ENCODE results near the gene GALNT18. TPM values are rescaled to one million over a fixed set of nuclear protein-coding genes. Genes with fewer than 3 reads are reported as not detected.

GALNT18 gene
- total and polyA plus RNA-seq, 2 experiments from 2014 or later: 4.3 to 10.8 TPM

DNA sequence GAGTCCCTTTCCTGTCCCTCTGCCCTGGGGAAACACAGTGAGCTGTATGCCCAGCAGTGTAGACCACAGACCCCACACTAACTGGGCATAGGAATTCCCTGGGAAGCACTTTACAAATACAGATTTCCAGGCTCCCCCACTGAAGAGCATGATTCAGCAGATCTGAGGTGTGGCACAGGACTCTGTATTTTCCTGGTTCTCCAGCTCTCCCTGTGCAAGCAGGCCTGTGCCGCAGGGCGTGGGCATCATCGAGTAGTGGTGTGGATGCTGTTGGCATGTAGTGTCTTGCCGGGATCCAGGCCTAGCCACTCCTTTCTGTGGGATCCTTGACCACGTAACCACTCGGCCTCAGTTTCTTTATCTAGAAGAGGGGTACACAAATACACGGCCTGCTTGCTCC, 49.9 kb downstream of the GALNT18 start:
- no peak overlapping the region for H3K4me3 Mint-ChIP-seq
- H3F3A ChIP-seq (replicated peaks; ENCODE audit: low read depth): no peaks in the 10 kb centered on the region
- H4K20me1 ChIP-seq (replicated peaks; ENCODE audit: insufficient read depth): no peaks in the 10 kb centered on the region
- no peaks in the 10 kb centered on the region for H3K4me1 ChIP-seq (ENCODE audit: insufficient read depth)
- DNase-seq (ENCODE audit: low spot score): no peak
- no peak overlapping the region for H3K4me2 ChIP-seq
- no peaks in the 10 kb centered on the region for H3K36me3 ChIP-seq (ENCODE audit: insufficient read depth)
- H3K4me3 ChIP-seq: no peak overlapping the region
- peaks cover 2% of the 10 kb centered on the region; the same call in 1 of the 2 replicates for H3K9me2 ChIP-seq (ENCODE audit: insufficient read depth)
- H3K27ac Mint-ChIP-seq: no peak overlapping the region
- H3K4me1 Mint-ChIP-seq: peaks cover under 1% of the 10 kb centered on the region
- no peak overlapping the region for H3K27ac ChIP-seq (ENCODE audit: low read depth)
- no peaks in the 10 kb centered on the region for H3K36me3 Mint-ChIP-seq (ENCODE audit: low read depth)
- no peak for ATAC-seq
- no peaks in the 10 kb centered on the region for H3K27me3 ChIP-seq (ENCODE audit: insufficient read depth)
- no peak for TF ChIP-seq NANOG (IDR thresholded peaks at IDR 0.05; ENCODE audit: borderline replicate concordance)
- no peak for TF ChIP-seq ZNF114 (CRISPR knock-in tag; IDR thresholded peaks at IDR 0.05)
- no peak for TF ChIP-seq STAT1 (IDR thresholded peaks at IDR 0.05; ENCODE audit: unreplicated experiment)
- no peak for TF ChIP-seq EZH2phosphoT487 (IDR thresholded peaks at IDR 0.05; ENCODE audit: unreplicated experiment)
- TF ChIP-seq, protein P1, sequence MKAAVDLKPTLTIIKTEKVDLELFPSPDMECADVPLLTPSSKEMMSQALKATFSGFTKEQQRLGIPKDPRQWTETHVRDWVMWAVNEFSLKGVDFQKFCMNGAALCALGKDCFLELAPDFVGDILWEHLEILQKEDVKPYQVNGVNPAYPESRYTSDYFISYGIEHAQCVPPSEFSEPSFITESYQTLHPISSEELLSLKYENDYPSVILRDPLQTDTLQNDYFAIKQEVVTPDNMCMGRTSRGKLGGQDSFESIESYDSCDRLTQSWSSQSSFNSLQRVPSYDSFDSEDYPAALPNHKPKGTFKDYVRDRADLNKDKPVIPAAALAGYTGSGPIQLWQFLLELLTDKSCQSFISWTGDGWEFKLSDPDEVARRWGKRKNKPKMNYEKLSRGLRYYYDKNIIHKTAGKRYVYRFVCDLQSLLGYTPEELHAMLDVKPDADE (IDR thresholded peaks at IDR 0.05): no peak
- TF ChIP-seq, protein P2, sequence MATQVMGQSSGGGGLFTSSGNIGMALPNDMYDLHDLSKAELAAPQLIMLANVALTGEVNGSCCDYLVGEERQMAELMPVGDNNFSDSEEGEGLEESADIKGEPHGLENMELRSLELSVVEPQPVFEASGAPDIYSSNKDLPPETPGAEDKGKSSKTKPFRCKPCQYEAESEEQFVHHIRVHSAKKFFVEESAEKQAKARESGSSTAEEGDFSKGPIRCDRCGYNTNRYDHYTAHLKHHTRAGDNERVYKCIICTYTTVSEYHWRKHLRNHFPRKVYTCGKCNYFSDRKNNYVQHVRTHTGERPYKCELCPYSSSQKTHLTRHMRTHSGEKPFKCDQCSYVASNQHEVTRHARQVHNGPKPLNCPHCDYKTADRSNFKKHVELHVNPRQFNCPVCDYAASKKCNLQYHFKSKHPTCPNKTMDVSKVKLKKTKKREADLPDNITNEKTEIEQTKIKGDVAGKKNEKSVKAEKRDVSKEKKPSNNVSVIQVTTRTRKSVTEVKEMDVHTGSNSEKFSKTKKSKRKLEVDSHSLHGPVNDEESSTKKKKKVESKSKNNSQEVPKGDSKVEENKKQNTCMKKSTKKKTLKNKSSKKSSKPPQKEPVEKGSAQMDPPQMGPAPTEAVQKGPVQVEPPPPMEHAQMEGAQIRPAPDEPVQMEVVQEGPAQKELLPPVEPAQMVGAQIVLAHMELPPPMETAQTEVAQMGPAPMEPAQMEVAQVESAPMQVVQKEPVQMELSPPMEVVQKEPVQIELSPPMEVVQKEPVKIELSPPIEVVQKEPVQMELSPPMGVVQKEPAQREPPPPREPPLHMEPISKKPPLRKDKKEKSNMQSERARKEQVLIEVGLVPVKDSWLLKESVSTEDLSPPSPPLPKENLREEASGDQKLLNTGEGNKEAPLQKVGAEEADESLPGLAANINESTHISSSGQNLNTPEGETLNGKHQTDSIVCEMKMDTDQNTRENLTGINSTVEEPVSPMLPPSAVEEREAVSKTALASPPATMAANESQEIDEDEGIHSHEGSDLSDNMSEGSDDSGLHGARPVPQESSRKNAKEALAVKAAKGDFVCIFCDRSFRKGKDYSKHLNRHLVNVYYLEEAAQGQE (IDR thresholded peaks at IDR 0.05; ENCODE audit: unreplicated experiment): no peak
- TF ChIP-seq POLR2AphosphoS5 (IDR thresholded peaks at IDR 0.05; ENCODE audit: low read depth): no peak
- TF ChIP-seq CTCF (conservative IDR thresholded peaks at IDR 0.05; ENCODE audit: low read depth in 2 of 2): no peak
- no peak for TF ChIP-seq JUNB (IDR thresholded peaks at IDR 0.05; ENCODE audit: unreplicated experiment)
- TF ChIP-seq ZNF331 (CRISPR knock-in tag; IDR thresholded peaks at IDR 0.05; ENCODE audit: low read depth): no peak
- TF ChIP-seq CREB1 (CRISPR knock-in tag; IDR thresholded peaks at IDR 0.05; ENCODE audit: low read depth): no peak
- TF ChIP-seq EZH2 (IDR thresholded peaks at IDR 0.05; ENCODE audit: low read depth, unreplicated experiment): no peak
- no peak for TF ChIP-seq ZNF462 (CRISPR knock-in tag; IDR thresholded peaks at IDR 0.05)
- no peak overlapping the region for H2AFZ ChIP-seq
- H3K27me3 Mint-ChIP-seq (ENCODE audit: insufficient read depth, low read depth, poor library complexity): no peaks in the 10 kb centered on the region
- H3K9me3 Mint-ChIP-seq: no peaks in the 10 kb centered on the region
- H3K79me2 ChIP-seq (replicated peaks; ENCODE audit: insufficient read depth): no peaks in the 10 kb centered on the region
